Fibroblast of the conjunctiva (primary cell): ENCODE data around the gene STYX.

Source experiments
- DNase-seq: peaks from one replicate; pipeline ENCODE4 v3.0.0-alpha.2; 2010; ENCODE audit warnings: low read depth

STYX gene, protein sequence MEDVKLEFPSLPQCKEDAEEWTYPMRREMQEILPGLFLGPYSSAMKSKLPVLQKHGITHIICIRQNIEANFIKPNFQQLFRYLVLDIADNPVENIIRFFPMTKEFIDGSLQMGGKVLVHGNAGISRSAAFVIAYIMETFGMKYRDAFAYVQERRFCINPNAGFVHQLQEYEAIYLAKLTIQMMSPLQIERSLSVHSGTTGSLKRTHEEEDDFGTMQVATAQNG

DNA sequence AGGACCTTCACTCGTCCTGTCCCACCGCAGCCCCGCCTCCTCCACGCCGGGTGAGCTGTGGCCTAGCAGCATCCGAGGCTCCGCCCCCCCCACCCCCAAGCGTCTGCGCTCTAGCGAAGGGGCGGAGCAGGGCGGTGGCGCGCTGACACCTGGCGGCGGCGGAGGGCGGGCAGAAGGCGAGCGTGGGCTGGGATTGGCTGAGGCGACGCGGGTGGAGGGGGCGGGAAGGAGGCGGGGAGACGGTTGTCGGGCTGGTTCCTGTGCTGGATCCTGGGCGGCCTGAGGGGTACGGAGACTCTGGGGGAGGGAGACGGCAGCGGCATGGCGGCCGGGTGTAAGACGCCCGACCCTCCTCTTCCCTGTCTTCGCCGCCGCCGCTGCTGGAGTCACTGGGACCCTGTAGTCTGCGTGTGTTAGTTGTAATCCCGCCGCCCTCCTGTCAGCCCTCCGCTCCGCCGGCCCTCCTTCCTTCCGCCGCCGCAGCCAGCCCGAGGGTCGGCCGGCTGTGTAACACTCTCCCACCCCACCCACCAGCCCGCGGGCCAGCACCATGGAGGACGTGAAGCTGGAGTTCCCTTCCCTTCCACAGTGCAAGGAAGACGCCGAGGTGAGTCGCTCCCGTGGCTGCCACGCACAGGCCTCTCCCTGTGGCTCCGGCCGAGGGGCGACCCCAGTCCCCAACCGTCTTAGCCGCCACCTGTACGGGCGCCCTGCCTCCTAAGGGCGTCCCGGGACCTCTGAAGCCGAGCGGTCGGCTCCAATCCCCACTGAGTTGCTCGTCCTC lies at the start of gene STYX:
Gene STYX, plus strand, starts transcription at position 242 of the 784 bp plus-strand sequence. Its CDS starts 309 bp downstream, at position 551.
- peak; percentile 96 for DNase-seq

DNA sequence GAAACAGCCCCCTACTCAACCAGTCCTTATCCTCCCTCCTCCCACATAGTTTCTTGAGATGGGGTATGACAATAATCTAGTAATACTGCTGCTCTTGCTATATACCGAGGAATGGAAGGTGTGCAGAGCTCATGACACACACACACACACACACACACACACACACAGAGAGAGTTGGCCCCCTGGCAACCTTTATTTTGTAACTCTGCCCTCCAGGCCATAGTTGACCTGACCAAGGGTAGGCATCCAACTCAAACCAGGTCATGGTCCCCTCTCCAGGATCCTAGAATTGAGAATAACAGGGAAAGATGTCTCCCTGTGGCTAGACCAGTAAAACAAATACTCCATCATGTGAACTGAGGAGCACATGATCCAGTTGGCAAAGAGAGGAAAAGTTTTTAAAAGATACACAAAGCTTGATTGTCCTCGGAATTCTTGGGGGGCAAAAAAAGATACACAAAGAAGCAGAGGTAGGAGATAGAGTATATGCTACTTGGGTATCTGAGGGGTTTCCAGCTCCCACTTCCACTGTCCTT lies 45.9 kb upstream of the STYX start:
- DNase-seq, result no peak

DNA sequence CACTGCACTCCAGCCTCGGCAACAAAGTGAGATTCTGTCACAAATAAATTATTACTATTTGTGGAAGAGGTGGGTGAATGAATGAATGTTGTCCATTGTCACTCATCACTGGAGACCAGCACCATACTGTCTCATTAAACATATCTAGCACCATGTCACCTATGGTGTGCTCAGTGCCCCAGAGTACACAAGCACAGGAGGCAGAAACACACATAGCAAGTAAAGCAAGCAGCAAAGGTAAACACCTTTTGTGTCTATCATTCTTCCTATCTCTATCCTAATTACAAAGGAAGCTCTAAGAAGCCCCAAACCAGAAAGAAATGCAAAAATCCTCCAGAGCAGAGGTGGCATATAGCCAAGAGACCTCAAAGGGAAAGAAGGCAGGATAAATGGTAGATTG lies 43.8 kb upstream of the STYX start:
- DNase-seq, result no peak

DNA sequence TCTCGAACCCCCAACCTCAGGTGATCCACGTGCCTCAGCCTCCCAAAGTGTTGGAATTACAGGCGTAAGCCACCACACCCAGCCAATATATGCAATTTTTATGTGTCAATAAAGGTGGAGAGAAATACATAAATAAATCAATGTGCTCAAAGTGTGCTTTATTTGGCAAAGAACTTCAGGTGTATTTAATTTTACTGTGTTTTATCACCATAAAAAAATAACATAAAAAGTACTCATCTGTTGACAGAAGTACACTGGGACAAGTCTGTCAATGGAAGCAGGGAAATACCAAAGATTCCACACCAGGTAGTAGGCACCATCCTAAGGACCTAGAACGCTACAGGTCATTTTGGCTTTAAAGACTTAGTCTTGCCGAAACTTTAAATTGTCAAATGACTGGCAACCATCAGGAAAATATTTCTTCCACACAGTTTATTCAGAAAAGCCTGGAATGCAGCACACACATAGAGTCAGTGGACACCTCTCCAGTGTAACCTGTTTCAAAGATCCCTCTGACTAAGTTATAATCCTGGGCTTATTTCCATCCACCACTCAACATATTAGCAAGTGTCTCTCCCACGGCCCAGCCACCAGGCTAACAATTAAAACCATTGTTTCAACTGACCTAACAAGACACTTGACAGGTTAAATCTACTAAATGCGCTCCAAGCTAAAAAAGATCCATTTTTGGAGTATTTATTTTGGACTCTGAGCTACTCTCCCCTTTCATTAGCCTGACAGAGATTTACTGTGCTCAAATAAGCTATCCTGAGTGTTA lies 38.8 kb upstream of the STYX start:
- no peak for DNase-seq

DNA sequence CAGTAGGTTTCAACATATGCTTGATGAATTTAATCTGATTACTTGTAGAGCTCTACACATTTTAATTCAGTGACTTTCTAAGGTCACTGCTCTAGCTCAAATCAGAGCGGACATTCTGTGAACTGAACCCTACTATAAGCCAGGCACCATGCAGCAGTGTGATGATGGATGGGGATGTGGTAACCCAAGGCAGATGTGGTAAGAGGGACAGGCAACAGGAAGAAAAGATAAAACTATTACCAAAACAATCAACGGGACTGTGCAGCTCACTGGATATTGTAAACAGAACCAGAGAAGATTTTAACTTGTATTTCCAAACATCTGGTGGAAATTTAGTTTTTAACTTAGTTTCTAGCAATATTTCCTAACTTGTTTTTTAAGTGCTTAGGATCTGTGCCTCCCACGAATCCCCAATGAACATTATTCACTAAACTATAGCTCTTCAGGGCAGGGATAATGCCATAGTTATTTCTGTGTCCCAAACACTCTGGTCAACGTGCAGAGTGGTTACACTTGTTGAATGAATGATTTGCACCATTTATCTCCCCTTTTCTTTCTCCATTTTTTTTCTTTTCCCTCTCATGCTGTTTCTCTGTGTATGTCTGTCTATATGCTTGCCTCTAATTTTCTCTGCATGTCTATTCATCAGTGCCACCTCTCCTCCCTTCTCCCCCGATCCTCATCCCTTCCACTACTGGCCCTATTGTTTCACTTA lies 37.6 kb upstream of the STYX start:
- peak; percentile 17 for DNase-seq

DNA sequence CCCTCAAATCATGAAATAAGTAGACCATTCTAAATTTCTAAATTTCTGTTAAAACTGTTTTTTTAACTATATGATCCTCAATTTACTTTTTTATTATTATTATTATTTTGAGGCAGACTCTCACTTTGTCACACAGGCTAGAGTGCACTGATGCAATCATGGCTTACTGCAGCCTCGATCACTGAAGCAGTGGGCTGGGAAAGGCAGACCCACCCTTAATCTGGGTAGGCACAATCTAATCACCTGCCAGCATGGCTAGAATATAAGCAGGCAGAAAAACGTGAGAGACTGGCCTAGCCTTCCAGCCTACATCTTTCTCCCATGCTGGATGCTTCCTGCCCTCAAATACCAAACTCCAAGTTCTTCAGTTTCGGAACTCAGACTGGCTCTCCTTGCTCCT lies 36.9 kb upstream of the STYX start:
- no peak for DNase-seq

DNA sequence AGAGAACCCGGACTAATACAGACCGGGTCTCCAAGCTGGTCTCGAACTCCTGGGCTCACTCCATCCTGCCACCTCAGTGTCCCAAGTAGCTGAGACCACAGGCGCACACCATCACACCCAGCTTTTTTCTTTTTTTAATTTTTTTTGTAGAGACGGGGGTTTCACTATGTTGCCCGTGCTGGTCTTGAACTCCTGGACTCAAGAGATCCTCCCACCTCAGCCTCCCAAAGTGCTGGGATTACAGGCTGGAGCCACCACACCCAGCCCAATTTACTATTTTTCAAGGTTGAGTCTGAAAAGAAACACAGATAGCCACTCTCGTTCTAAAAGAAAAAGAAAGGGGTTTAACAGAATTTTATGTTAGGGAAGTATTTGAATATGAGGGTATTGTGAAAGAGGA lies 36.4 kb upstream of the STYX start:
- no peak for DNase-seq

DNA sequence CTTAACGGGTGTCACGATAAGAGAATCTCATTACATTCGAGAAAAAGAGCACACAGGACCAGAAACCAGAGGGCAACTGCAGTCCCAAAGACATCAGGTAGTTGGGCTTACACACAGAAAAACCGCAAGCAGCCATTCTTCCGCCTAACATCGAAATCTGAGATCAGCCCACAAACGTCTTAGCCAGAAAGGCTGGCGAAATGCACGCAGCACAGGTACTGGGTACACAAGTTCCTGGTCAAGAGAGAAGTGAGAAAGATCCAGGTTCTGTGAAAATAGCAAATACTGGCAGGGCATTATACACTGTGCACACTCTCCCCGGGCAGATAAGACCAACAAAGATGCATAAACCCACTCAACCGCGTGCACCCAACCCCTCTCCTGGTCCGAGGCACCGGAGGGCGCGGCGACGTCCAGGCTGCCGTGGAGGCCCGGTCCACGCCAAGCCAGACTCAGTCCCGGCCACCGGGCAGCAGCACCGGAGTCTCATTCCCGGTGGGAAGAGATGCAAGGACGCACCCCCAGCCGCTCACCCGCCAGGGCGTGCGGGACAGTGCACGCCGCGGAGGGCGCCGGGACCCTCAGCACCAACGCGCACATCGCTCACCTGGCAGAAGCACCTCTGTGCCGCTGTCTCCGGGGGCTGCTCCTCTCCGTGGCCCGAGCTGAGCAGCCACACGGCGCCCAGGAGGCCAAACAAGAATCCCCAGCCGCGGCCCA lies 35.0 kb upstream of the STYX start:
- peak; percentile 12 for DNase-seq

DNA sequence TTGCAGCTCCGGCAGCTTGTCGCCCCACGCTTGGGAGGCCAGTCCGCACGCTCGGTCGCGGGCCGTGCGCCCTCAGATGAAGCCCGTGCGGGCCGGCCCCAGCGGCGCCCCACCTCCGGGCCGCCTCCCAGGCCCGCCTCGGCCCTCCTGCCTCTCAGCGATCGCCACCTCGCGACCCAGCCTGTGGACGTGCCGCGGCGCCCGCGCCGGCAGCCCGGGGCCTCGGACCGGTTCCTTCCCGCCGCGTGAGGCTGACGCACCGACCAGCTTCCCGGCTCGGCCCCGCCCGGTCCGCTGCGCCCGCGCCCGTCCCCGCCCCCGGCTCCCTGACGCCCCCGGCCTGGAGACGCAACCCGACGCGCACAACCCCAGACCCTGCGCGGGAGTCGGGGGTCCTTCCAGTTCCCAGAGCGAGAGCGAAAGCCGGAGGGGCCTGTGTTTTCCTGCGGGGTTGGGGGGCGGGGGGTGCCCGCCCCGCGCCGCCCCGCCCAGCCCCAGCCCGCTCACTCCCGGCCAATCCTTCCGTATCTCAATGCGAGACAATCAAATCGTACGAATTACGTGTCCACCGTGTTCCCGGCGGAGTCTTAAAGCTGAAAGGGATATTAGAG lies 34.4 kb upstream of the STYX start, which contains the start of gene ERO1A:
Gene ERO1A, minus strand, starts transcription at position 78 of the 611 bp plus-strand sequence. Its CDS starts 77 bp downstream, at position 1.
- DNase-seq, result peak; percentile 53

DNA sequence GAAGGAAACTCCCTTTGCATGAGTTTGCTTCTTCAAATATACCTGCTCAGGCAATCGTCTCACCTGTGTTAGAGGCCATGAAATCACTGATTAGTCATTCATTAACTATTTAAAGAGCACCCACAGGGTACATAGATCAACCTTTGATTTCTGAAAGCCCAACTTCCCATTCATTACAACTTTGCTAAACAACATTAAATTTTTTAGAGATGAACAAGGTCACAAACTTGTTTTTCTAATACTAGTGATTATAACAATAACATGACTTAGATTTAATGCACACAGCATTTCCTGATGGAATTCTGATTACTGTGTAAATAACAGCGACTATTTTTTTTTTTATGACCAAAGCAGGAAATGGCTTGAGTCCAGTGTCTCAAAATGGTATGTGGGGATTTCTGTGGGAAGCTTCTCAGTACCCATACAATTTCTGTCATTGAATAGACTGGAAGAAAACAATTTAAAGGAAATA lies 29.2 kb upstream of the STYX start:
- no peak for DNase-seq

DNA sequence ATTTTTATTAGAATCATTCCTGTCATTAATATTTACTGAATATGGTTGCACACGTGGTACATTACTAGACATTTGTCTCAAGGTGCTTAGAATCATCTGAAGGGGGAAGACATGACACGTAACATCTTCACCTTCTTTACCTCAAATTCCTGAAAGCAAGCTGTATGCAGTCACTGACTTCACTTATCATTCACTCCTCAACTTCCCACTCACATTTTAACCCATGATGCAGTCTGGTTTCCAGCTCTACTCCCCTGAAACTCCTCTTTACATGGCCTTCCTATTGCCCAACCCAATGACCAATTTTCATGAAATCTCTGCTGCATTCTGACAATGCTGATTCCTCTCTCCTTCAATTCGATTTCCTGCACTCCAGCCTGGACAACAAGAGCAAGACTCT lies 28.7 kb upstream of the STYX start:
- no peak for DNase-seq

DNA sequence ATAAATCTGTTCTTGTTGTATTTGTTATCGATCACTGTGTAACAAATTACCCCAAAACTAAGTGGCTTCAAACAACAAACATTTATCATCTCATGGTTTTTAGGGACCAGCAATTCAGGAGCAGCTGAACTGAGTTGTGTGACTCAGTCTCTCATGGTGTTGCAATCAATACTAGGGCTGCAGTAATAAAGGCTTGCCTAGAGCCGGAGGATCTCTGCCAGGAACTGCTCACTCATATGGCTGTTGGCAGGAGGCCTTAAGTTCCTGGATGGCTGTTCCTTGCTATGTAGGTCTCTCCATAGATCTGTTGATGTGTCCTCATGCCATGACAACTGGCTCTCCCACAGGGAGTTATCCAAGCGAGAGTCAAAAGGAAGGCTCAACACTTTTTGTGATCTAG lies 26.7 kb upstream of the STYX start:
- DNase-seq, result peak; percentile 98

DNA sequence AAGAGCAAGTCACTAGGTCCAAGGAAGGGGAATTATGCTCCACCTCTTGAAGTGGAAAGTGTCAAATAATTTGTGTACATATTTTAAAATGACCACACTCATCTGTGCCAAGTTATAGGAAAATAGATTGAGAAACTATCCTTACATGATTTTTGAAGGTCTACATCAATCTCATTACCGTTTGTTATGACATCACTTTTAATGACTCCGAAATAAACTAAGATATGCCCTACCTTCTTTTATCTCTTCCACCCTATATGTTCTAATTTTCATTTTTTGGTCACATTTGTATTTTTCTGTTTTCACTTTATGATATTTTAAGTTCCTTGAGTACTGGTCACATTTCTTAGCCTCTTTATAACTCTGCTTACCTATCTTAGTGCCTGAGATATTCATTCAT lies 26.3 kb upstream of the STYX start:
- no peak for DNase-seq

DNA sequence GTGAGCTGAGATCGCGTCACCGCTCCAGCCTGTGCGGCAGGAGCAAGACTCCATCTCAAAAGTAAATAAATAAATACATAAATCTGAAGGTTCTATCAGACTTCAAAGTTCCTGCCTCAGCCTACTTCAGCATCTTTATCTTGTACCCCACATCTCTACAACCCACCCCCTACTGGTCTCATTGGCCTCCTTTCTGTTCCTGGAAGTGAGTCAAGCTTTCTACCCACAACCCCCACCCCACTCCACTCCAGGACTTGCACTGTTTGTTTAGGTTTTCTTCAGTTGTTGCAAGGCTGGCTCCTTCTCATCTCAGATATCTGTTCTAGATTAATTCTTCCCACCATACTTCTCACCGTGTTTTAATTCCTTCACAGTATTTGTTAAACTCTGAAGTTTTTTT lies 23.7 kb upstream of the STYX start:
- DNase-seq, result peak; percentile 12

DNA sequence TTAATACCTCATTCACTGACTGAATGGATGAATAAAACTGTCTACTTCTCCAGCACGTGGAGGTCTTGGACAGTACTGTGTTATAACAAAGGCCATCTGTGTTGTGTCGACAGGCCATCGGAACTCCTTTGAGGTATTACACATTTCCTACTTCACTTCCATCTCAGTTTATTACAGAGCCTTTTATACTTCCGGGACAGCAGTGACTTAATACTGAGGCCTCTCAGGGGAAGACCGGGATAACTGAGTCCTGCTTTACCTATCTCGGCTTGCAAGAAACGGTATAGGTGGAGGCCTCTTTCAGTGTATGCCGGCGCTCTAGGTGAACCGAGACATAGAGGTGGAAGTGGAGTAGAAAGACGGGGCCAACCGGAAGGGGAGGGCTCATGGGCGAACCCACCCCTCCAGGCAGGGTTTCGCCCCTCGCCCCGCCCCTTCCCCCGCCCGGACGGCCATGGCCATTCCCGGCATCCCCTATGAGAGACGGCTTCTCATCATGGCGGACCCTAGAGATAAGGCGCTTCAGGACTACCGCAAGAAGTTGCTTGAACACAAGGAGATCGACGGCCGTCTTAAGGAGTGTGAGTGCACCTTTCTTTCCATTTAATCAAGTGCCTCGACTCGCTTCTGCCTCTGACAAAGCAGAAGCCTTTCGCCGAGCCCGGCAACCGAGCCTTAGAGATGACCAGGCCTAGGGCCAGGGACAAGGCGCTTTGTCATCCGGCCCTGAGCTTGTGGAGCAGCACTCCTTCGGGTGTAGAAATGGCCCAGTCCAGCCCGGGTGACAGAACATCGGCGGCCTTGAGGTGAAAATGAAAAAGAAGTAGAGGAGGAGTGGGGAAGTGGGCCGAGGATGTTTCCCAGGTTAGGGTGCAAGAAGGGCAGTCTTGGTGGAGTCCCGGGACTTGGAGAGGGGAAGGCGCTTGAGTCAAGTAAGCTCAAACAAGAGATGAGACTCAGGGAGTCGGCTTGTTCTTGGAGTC lies 23.0 kb upstream of the STYX start, which contains the start of gene PSMC6:
Gene PSMC6, plus strand, starts transcription at position 477 of the 983 bp plus-strand sequence. Its CDS starts 20 bp downstream, at position 497.
- DNase-seq, result peak; percentile 80

DNA sequence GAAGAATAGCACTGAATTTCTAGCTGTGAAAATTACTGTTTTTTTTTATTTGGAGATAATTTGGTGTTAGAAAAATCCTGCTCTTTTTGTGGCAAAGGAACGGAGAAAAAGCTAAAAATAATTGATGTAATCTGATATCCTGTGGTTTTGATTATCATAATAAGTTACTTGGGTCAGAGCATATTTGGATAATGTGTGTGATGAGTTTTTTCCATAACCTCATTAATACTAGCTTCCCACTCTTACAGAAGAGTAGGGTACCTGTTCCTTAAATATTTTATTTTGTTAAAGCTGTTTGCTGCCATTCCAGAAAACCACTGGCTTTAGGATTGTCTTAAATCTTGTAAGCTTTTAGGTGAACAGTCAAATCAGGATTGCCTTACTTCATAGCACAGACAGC lies 18.3 kb upstream of the STYX start:
- DNase-seq, result no peak

DNA sequence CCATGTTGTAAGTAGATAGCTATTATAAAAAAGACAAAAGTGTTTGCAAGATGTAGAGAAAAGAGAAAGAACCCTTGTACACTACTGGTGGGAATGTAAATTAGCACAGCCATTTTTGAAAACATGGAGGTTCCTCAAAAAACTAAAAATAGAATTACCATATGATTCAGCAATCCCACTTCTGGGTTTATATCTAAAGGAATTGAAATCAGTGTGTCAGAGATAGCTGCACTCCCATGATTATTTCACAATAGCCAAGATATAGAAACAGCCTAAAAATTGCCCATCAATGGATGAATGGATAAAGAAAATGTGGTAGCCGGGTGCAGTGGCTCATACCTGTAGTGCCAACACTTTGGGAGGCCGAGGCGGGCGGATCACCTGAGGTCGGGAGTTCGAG lies 13.8 kb upstream of the STYX start:
- DNase-seq, result no peak

DNA sequence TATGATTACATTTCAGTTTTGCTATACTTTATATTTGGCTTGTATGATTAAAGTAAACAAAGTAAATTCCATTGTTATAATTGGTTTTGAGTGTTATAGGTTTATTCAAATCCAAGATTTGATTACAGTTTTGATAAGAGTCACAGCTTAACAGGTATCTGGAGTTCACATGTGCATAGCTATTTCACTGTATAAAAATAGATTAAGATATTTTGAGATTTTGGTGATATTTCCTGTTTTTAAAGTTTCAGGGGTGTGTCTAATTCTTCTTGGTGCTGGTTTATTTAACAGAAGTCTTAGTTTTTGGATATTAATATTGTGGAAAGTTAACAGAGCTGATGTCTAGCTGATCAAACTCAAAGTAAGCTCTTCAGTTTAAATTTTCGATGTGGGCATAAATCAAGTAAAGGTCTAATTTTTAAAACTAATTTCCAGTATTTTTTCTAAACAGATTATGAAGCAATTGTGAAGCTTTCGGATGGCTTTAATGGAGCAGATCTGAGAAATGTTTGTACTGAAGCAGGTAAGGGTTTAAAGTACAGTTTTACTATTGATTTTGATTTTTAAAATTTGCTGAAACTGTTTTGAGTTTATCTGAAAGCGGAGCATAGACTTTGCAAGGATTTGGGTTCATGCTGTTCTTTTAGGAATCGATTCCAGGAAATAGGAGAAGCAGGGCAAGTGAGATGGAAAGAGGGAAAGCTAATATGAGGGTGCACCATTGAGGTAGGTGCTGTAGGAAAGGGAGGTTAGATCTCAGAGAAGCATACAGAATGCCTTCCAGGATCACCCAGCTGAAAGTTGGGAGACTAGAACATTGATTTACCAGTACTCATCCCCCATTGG lies 6.2 kb upstream of the STYX start:
- DNase-seq, result no peak

DNA sequence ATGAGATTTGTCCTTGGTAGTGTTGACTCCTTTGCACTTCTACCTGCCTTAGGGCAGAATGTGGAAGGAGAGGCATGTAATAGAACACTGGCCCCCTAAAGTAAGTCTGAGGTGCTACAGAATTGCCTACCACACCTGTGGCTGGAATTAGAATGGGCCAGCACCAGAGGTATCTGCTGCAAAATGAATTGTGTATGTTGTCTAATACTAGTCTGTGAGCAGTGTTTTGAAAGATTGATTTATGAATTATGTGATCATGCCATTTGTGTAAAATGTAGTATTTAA lies 5.7 kb upstream of the STYX start:
- DNase-seq, result no peak
